T-cell (primary cell): ENCODE data around the gene HSPA1L. TPM values are rescaled to one million over a fixed set of nuclear protein-coding genes. Genes with fewer than 3 reads are reported as not detected.
"Not testable (repeated sequence)": the region's sequence is repeated elsewhere in the genome, so short reads cannot be mapped to it uniquely, and the experiment has no call there.

ENCODE experiments used
- ATAC-seq, 4 experiments: fragments of 200-7000 bp in 3 of 4; fragments of 150-1000 bp in 1 of 4; cut with Tn5 transposase; replicated peaks in 1 of 4; 1 replicate in 3 of 4; 2 replicates in 1 of 4; pipeline ENCODE4 v1.10.0; 2021; ENCODE audit warnings: moderate library complexity in 3 of 4, mild to moderate bottlenecking in 2 of 4, moderate number of reproducible peaks in 1 of 4
- CTCF ChIA-PET, 2 donors: fragments of 300-600 bp; sonication (Branson Sonifier 250); formaldehyde crosslinking; loops; one replicate each; lab custom pipeline; 2022; ENCODE audit warnings: antibody characterized with exemption in 2 of 2; lab: Charles Lee
- POLR2A ChIA-PET, 2 donors: fragments of 300-600 bp; sonication (Branson Sonifier 250); formaldehyde crosslinking; loops; one replicate each; lab custom pipeline; 2022; ENCODE audit warnings: antibody characterized with exemption in 2 of 2; lab: Charles Lee
- DNase-seq, 35 experiments: peaks; one replicate each; pipeline versions ENCODE4 v3.0.0 to v3.0.0-alpha.2; 2013 to 2023
- H3K27ac ChIP-seq: one replicate; pipeline ENCODE4 v1.5.1; 2013; ENCODE audit warnings: low read length
- H3K27me3 ChIP-seq, 2 experiments: replicated peaks in 1 of 2; 1 replicate in 1 of 2; 2 replicates in 1 of 2; pipeline versions ENCODE4 v1.6.1 to v1.7.0; 2013; ENCODE audit warnings: low read length in 1 of 2, mixed read lengths in 1 of 2; ENCODE audit not compliant: control insufficient read depth in 2 of 2, insufficient read depth in 2 of 2; ENCODE audit errors: extremely low read depth in 1 of 2
- H3K36me3 ChIP-seq, 2 donors: 1 replicate in 1 of 2; 2 replicates in 1 of 2; pipeline versions ENCODE4 v1.6.1 to v1.7.0; 2013; ENCODE audit warnings: low read length in 1 of 2; ENCODE audit not compliant: control insufficient read depth in 2 of 2, insufficient read depth in 1 of 2; ENCODE audit errors: extremely low read depth in 1 of 2
- H3K4me1 ChIP-seq, 2 experiments: 1 replicate in 1 of 2; 2 replicates in 1 of 2; pipeline versions ENCODE4 v1.6.1 to v1.7.0; 2013; ENCODE audit warnings: low read length in 2 of 2, mixed read lengths in 1 of 2; ENCODE audit not compliant: insufficient read depth in 2 of 2, control insufficient read depth in 1 of 2; ENCODE audit errors: extremely low read depth in 1 of 2
- H3K4me3 ChIP-seq, 2 donors: 1 replicate in 1 of 2; 2 replicates in 1 of 2; pipeline versions ENCODE4 v1.5.1 to v1.7.0; 2013; ENCODE audit warnings: mild to moderate bottlenecking in 2 of 2, low read length in 1 of 2, moderate library complexity in 1 of 2; ENCODE audit not compliant: control insufficient read depth in 1 of 2; ENCODE audit errors: extremely low read depth in 1 of 2
- H3K9me3 ChIP-seq: 2 replicates; pipeline ENCODE4 v1.7.0; 2013
- H3K27ac Mint-ChIP-seq, 2 donors: one replicate each; pipeline ENCODE4 v1.8.0; 2020 to 2021; ENCODE audit warnings: mild to moderate bottlenecking in 2 of 2, mixed read lengths in 2 of 2
- H3K27me3 Mint-ChIP-seq, 2 donors: one replicate each; pipeline ENCODE4 v1.8.0; 2021 to 2022; ENCODE audit warnings: mixed read lengths in 2 of 2
- H3K36me3 Mint-ChIP-seq: one replicate; pipeline ENCODE4 v1.8.0; 2021; ENCODE audit warnings: mixed read lengths
- H3K4me1 Mint-ChIP-seq, 3 donors: one replicate each; pipeline ENCODE4 v1.8.0; 2020 to 2022; ENCODE audit warnings: mixed read lengths in 3 of 3, mild to moderate bottlenecking in 1 of 3
- H3K4me3 Mint-ChIP-seq, 3 donors: one replicate each; pipeline ENCODE4 v1.8.0; 2020 to 2022; ENCODE audit warnings: mild to moderate bottlenecking in 3 of 3, mixed read lengths in 3 of 3, moderate library complexity in 3 of 3
- H3K9me3 Mint-ChIP-seq, 3 donors: one replicate each; pipeline ENCODE4 v1.8.0; 2020 to 2022; ENCODE audit warnings: mixed read lengths in 3 of 3
- WGBS: methylation state at CpG from one replicate; pipeline ENCODE4 v1.1.5; 2013; ENCODE audit warnings: missing lambda C conversion rate; ENCODE audit not compliant: insufficient coverage; 5-methylcytosine and 5-hydroxymethylcytosine counted together
- total RNA-seq, 35 experiments: library from RNA in 6 of 35; stranded (reverse) in 6 of 35; fragments of 120-200 nt in 1 of 35; gene quantifications; one replicate each; pipeline versions ENCODE4 v1.2.1 to v1.2.4 and lab custom pipeline; 2013 to 2026

Gene HSPA1L
- total RNA-seq (1 to 10 TPM; 2.8 to 8.5 (median 8.1) TPM), total RNA-seq (lab: John Stamatoyannopoulos, UW) (1.5 to 18.0 (median 7.2) reads per million in 29 experiments)
- total RNA-seq (2013) = 12.1 TPM

GRCh38 chr6:31815025-31815838 is at the start of gene HSPA1L, which contains the start of gene HSPA1A:
TSS of gene HSPA1L (minus strand) at chr6:31815283. CDS start at chr6:31811972, 3,311 bp downstream.
TSS of gene HSPA1A (plus strand) at chr6:31815543. CDS start at chr6:31815757, 214 bp downstream.
- under 1% methylated on average over 45 of the region's 56 CpGs for WGBS
- H3K27me3 Mint-ChIP-seq = no peaks in the 10 kb centered on the region

GRCh38 chr6:31864818-31865204 is 49.7 kb upstream of the HSPA1L start:
- 76% methylated on average over 3 of the region's 8 CpGs for WGBS
- ChIA-PET POLR2A (interaction anchor here in 1 of 2 donors (1.3 kb wide), 1 partner anchor 19 kb away, joined by 3 read pairs; no protein-coding TSS in a partner anchor), CTCF (no interaction called here)
- Histone ChIP-seq H3K27ac (no peak overlapping the region), H3K4me1 (peaks cover 10 to 26% of the 10 kb centered on the region in 2 experiments), H3K9me3 (no peaks in the 10 kb centered on the region), H3K4me3 (no peak overlapping the region), H3K36me3 (peaks cover 5 to 15% of the 10 kb centered on the region in 2 donors), H3K27me3 (peaks cover 0 to 15% of the 10 kb centered on the region in 2 experiments)
- H3K27ac Mint-ChIP-seq = no peak overlapping the region
- DNase-seq (no peak), ATAC-seq (no peak)
- H3K4me3 Mint-ChIP-seq = peak overlapping the region in 2 of 3 donors; percentile 17 to 97
- peaks cover 9% of the 10 kb centered on the region for H3K36me3 Mint-ChIP-seq
- no peaks in the 10 kb centered on the region for H3K9me3 Mint-ChIP-seq
- peaks cover 23 to 33% (median 23%) of the 10 kb centered on the region in 3 donors for H3K4me1 Mint-ChIP-seq
- no peaks in the 10 kb centered on the region for H3K27me3 Mint-ChIP-seq

More at GRCh38 chr6:31815025-31815838, at the start of gene HSPA1L, which contains the start of gene HSPA1A:
- ATAC-seq (peak; percentile 7 to 19 (median 12)), DNase-seq (peak in 7 of 35 experiments; percentile 22 to 65 (median 35))
- H3K27ac Mint-ChIP-seq = peak within 1 kb of the TSS; percentile 90 to 94
- CTCF ChIA-PET = interaction anchor here (0.6 to 0.9 kb wide), 4 partner anchors 8 to 263 kb away, joined by 3 to 6 read pairs (median 4); partner anchors contain the start of genes DDAH2 (in 1 of the 2) and LSM2 (in 1 of the 2)
- H3K36me3 Mint-ChIP-seq = peaks cover 10% of the 10 kb centered on the region
- Histone ChIP-seq H3K4me1 (peaks cover 9 to 48% of the 10 kb centered on the region in 2 experiments), H3K9me3 (no peaks in the 10 kb centered on the region), H3K27me3 (no peaks in the 10 kb centered on the region), H3K4me3 (peak within 1 kb of the TSS; percentile 88 to 90), H3K27ac (peak within 1 kb of the TSS; percentile 69), H3K36me3 (peaks cover 8 to 15% of the 10 kb centered on the region in 2 donors)
- H3K9me3 Mint-ChIP-seq = no peaks in the 10 kb centered on the region
- POLR2A ChIA-PET = interaction anchor here (0.6 to 0.8 kb wide), 3 partner anchors 9 to 303 kb away, joined by 4 to 16 read pairs (median 5); partner anchors contain the start of gene LSM2 (in 1 of the 2)
- H3K4me3 Mint-ChIP-seq = peak within 1 kb of the TSS; percentile 89 to 92 (median 90)
- H3K4me1 Mint-ChIP-seq = peaks cover 30 to 54% (median 44%) of the 10 kb centered on the region in 3 donors

GRCh38 chr6:31864123-31864562 is 49.1 kb upstream of the HSPA1L start:
- Histone ChIP-seq H3K36me3 (peaks cover 7 to 21% of the 10 kb centered on the region in 2 donors), H3K4me1 (peaks cover 10 to 26% of the 10 kb centered on the region in 2 experiments), H3K27me3 (peaks cover 0 to 12% of the 10 kb centered on the region in 2 experiments), H3K4me3 (peak overlapping the region; percentile 60 to 98), H3K27ac (peak overlapping the region; percentile 89)
- Mint-ChIP-seq H3K4me1 (peaks cover 23 to 33% (median 23%) of the 10 kb centered on the region in 3 donors), H3K4me3 (peak overlapping the region; percentile 91 to 97 (median 93)), H3K27ac (peak overlapping the region; percentile 88 to 94), H3K36me3 (peaks cover 14% of the 10 kb centered on the region)
- not testable (repeated sequence) for DNase-seq, H3K9me3 Mint-ChIP-seq, H3K27me3 Mint-ChIP-seq, ATAC-seq, H3K9me3 ChIP-seq
- ChIA-PET CTCF (interaction anchor here in 1 of 2 donors (1.3 kb wide), 1 partner anchor 108 kb away, joined by 5 read pairs; the partner anchor contains the start of gene DXO), POLR2A (interaction anchor here (0.6 to 1.3 kb wide), 3 partner anchors 20 to 666 kb away, joined by 3 to 4 read pairs (median 3); no protein-coding TSS in a partner anchor)
- 23% methylated on average over 8 of the region's 16 CpGs for WGBS

- Histone ChIP-seq H3K4me3 (peak within 1 kb of the TSS; percentile 81 to 98), H3K9me3 (no peaks in the 10 kb centered on the region), H3K4me1 (peaks cover 10 to 26% of the 10 kb centered on the region in 2 experiments), H3K36me3 (peaks cover 10 to 26% of the 10 kb centered on the region in 2 donors), H3K27ac (peak within 1 kb of the TSS; percentile 91), H3K27me3 (peaks cover 0 to 8% of the 10 kb centered on the region in 2 experiments)
- peak; percentile 95 to 100 (median 99) for DNase-seq
- peaks cover 20% of the 10 kb centered on the region for H3K36me3 Mint-ChIP-seq
- under 1% methylated on average over 51 of the region's 64 CpGs for WGBS
- ATAC-seq = peak; percentile 95 to 96 (median 96)
- ChIA-PET CTCF (interaction anchor here in 1 of 2 donors (0.5 to 1.5 kb wide), 15 partner anchors 23 to 1409 kb away, joined by 3 to 8 read pairs (median 5); partner anchors contain the start of genes ABHD16A, DDAH2, EHMT2 and GPANK1), POLR2A (interaction anchor here (0.6 to 1.5 kb wide), 11 partner anchors 28 to 315 kb away, joined by 3 to 29 read pairs (median 3); partner anchors contain the start of genes ABHD16A (in 1 of the 2), GPANK1 (in 1 of the 2), LSM2 (in 1 of the 2) and MSH5 (in 1 of the 2))
- peaks cover 23 to 33% (median 23%) of the 10 kb centered on the region in 3 donors for H3K4me1 Mint-ChIP-seq
- peak within 1 kb of the TSS; percentile 91 to 97 (median 93) for H3K4me3 Mint-ChIP-seq
- H3K27ac Mint-ChIP-seq = peak within 1 kb of the TSS; percentile 88 to 94
- no peaks in the 10 kb centered on the region for H3K9me3 Mint-ChIP-seq
- no peaks in the 10 kb centered on the region for H3K27me3 Mint-ChIP-seq
Measured at GRCh38 chr6:31862344-31863235, 47.5 kb upstream of the HSPA1L start, which contains the start of gene NEU1. TSS of gene NEU1 (minus strand) at chr6:31862821. CDS start at chr6:31862776, 45 bp downstream.

- DNase-seq = peak in 2 of 35 experiments; percentile 1 to 9
- Mint-ChIP-seq H3K4me1 (peaks cover 23 to 33% (median 23%) of the 10 kb centered on the region in 3 donors), H3K36me3 (peaks cover 27% of the 10 kb centered on the region), H3K4me3 (peak overlapping the region; percentile 91 to 97 (median 93)), H3K27me3 (no peaks in the 10 kb centered on the region), H3K27ac (peak overlapping the region; percentile 88 to 94), H3K9me3 (no peaks in the 10 kb centered on the region)
- no peak for ATAC-seq
- peaks cover 0 to 8% of the 10 kb centered on the region in 2 experiments for H3K27me3 ChIP-seq
- H3K4me3 ChIP-seq = peak overlapping the region; percentile 81 to 98
- H3K36me3 ChIP-seq = peaks cover 10 to 26% of the 10 kb centered on the region in 2 donors
- ChIA-PET POLR2A (interaction anchor here in 1 of 2 donors (1.5 kb wide), 1 partner anchor 37 kb away, joined by 5 read pairs; no protein-coding TSS in a partner anchor), CTCF (interaction anchor here in 1 of 2 donors (1.1 to 1.2 kb wide), 2 partner anchors 23 to 122 kb away, joined by 5 to 6 read pairs; partner anchors contain the start of gene MSH5)
- no peaks in the 10 kb centered on the region for H3K9me3 ChIP-seq
- WGBS = 63% methylated on average over 15 of the region's 17 CpGs
- peaks cover 10 to 26% of the 10 kb centered on the region in 2 experiments for H3K4me1 ChIP-seq
- peak overlapping the region; percentile 91 for H3K27ac ChIP-seq
Measured at GRCh38 chr6:31861919-31862343, 46.8 kb upstream of the HSPA1L start.
